ENCODE measurements around the gene SLC6A18.

DNA sequence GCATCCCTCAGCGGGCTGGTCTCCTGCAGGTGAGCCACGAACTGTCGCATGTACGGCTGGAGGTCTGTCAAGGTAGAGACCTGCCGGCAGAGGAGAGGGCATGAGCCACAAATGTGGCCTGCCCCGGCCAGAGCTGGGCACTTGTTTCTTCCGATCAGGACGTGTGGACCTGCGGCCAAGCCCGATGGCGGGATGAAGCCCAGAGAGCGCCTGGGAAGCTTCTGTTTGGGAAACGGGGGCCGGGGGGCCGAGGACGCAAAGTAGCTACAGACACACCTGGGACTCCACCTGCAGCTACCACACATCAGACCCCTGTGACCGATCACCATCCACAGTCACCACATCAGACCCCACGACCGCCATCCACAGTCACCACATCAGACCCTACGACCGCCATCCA, 47.0 kb downstream of the SLC6A18 start:
- no peak for TF ChIP-seq POLR2A (IDR thresholded peaks at IDR 0.05)
- TF ChIP-seq, protein P1, sequence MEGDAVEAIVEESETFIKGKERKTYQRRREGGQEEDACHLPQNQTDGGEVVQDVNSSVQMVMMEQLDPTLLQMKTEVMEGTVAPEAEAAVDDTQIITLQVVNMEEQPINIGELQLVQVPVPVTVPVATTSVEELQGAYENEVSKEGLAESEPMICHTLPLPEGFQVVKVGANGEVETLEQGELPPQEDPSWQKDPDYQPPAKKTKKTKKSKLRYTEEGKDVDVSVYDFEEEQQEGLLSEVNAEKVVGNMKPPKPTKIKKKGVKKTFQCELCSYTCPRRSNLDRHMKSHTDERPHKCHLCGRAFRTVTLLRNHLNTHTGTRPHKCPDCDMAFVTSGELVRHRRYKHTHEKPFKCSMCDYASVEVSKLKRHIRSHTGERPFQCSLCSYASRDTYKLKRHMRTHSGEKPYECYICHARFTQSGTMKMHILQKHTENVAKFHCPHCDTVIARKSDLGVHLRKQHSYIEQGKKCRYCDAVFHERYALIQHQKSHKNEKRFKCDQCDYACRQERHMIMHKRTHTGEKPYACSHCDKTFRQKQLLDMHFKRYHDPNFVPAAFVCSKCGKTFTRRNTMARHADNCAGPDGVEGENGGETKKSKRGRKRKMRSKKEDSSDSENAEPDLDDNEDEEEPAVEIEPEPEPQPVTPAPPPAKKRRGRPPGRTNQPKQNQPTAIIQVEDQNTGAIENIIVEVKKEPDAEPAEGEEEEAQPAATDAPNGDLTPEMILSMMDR (IDR thresholded peaks at IDR 0.05) = no peak

All from vagina (tissue), 2 donors.